Mesendoderm (in vitro differentiated cells): ENCODE measurements around the gene DNAL1.

Experiments
- DNase-seq: peaks from one replicate; pipeline ENCODE4 v3.0.0; 2013
- H2AK5ac ChIP-seq: 2 replicates; pipeline ENCODE4 v1.6.1; 2013; ENCODE audit warnings: low read length, inconsistent platforms
- H2BK120ac ChIP-seq: 2 replicates; pipeline ENCODE4 v1.6.1; 2013; ENCODE audit warnings: low read depth, mild to moderate bottlenecking, low read length, moderate library complexity, mixed read lengths
- H2BK15ac ChIP-seq: replicated peaks from 2 replicates; pipeline ENCODE4 v1.6.1; 2013; ENCODE audit warnings: low read depth, mild to moderate bottlenecking, moderate library complexity
- H2BK5ac ChIP-seq: 2 replicates; pipeline ENCODE4 v1.6.1; 2013; ENCODE audit warnings: low read length, inconsistent platforms
- H3K18ac ChIP-seq: 2 replicates; pipeline ENCODE4 v1.6.1; 2013; ENCODE audit warnings: mild to moderate bottlenecking, low read length, mixed read lengths
- H3K23ac ChIP-seq: one replicate; pipeline ENCODE4 v1.6.1; 2013; ENCODE audit warnings: low read length
- H3K27ac ChIP-seq: 2 replicates; pipeline ENCODE4 v1.5.1; 2013; ENCODE audit warnings: low read depth, mild to moderate bottlenecking, inconsistent platforms, low read length, moderate library complexity
- H3K27me3 ChIP-seq: 2 replicates; pipeline ENCODE4 v1.6.1; 2013; ENCODE audit warnings: low read length, control low read depth, mild to moderate bottlenecking, inconsistent platforms; ENCODE audit not compliant: insufficient read depth, poor library complexity
- H3K36me3 ChIP-seq: 2 replicates; pipeline ENCODE4 v1.6.1; 2013; ENCODE audit warnings: low read length, inconsistent platforms; ENCODE audit not compliant: control insufficient read depth, insufficient read depth
- H3K4ac ChIP-seq: one replicate; pipeline ENCODE4 v1.6.1; 2013; ENCODE audit warnings: low read depth, mild to moderate bottlenecking, low read length, moderate library complexity
- H3K4me1 ChIP-seq: 2 replicates; pipeline ENCODE4 v1.6.1; 2013; ENCODE audit warnings: low read depth, low read length, inconsistent platforms; ENCODE audit not compliant: control insufficient read depth
- H3K4me2 ChIP-seq: 2 replicates; pipeline ENCODE4 v1.6.1; 2013; ENCODE audit warnings: low read length
- H3K4me3 ChIP-seq: 2 replicates; pipeline ENCODE4 v1.5.1; 2013; ENCODE audit warnings: mild to moderate bottlenecking, low read length
- H3K56ac ChIP-seq: one replicate; pipeline ENCODE4 v1.6.1; 2013; ENCODE audit warnings: low read length
- H3K79me1 ChIP-seq: 2 replicates; pipeline ENCODE4 v1.6.1; 2013; ENCODE audit warnings: low read length, inconsistent platforms
- H3K79me2 ChIP-seq: 2 replicates; pipeline ENCODE4 v1.6.1; 2013; ENCODE audit warnings: mild to moderate bottlenecking, low read length; ENCODE audit not compliant: control insufficient read depth, insufficient read depth
- H3K9ac ChIP-seq: 2 replicates; pipeline ENCODE4 v1.6.1; 2013; ENCODE audit warnings: low read length, inconsistent platforms
- H4K5ac ChIP-seq: one replicate; pipeline ENCODE4 v1.6.1; 2013; ENCODE audit warnings: low read length
- H4K8ac ChIP-seq: one replicate; pipeline ENCODE4 v1.6.1; 2013; ENCODE audit warnings: low read depth, mild to moderate bottlenecking, control low read depth, low read length, moderate library complexity
- WGBS: extraction: QIAGEN DNeasy Blood & Tissue Kit; methylation state at CpG from one replicate; pipeline ENCODE4 v1.1.7; 2013; ENCODE audit warnings: low lambda C conversion rate, missing lambda C conversion rate; ENCODE audit not compliant: insufficient coverage; ENCODE audit errors: extremely low coverage; 5-methylcytosine and 5-hydroxymethylcytosine counted together

Gene DNAL1

GRCh38 chr14:73728717-73729330 is 84.0 kb downstream of the DNAL1 start:
- H3K36me3 ChIP-seq, result peaks cover 1% of the 10 kb centered on the region
- peak; percentile 90 for DNase-seq

GRCh38 chr14:73729556-73730265 is 84.9 kb downstream of the DNAL1 start:
- H3K36me3 ChIP-seq, result peaks cover 1% of the 10 kb centered on the region
- no peak overlapping the region for H3K23ac ChIP-seq
- no peak overlapping the region for H3K4ac ChIP-seq
- H3K27ac ChIP-seq, result no peak overlapping the region
- H3K4me1 ChIP-seq, result no peaks in the 10 kb centered on the region
- H3K4me2 ChIP-seq, result no peak overlapping the region
- no peaks in the 10 kb centered on the region for H3K79me1 ChIP-seq
- no peak overlapping the region for H3K18ac ChIP-seq
- H2AK5ac ChIP-seq, result no peak overlapping the region
- no CpG with 5 or more reads among the region's 23 CpGs for WGBS
- H3K27me3 ChIP-seq, result no peaks in the 10 kb centered on the region
- no peak overlapping the region for H3K9ac ChIP-seq
- no peak overlapping the region for H3K56ac ChIP-seq
- no peak overlapping the region for H4K5ac ChIP-seq
- H2BK5ac ChIP-seq, result no peak overlapping the region
- H2BK15ac ChIP-seq, result no peak overlapping the region
- DNase-seq, result no peak
- H2BK120ac ChIP-seq, result no peak overlapping the region
- no peak overlapping the region for H4K8ac ChIP-seq
- H3K4me3 ChIP-seq, result no peak overlapping the region
- H3K79me2 ChIP-seq, result no peaks in the 10 kb centered on the region

More at GRCh38 chr14:73728717-73729330, 84.0 kb downstream of the DNAL1 start:
- no peak overlapping the region for H3K4ac ChIP-seq
- H3K27me3 ChIP-seq, result no peaks in the 10 kb centered on the region
- no peak overlapping the region for H2BK15ac ChIP-seq
- peak overlapping the region; percentile 48 for H2BK5ac ChIP-seq
- H3K9ac ChIP-seq, result peak overlapping the region; percentile 46
- no peak overlapping the region for H3K4me3 ChIP-seq
- no CpG with 5 or more reads among the region's 6 CpGs for WGBS
- H3K27ac ChIP-seq, result peak overlapping the region; percentile 1
- no peak overlapping the region for H3K23ac ChIP-seq
- no peak overlapping the region for H3K18ac ChIP-seq
- peak overlapping the region; percentile 66 for H3K56ac ChIP-seq
- no peak overlapping the region for H2AK5ac ChIP-seq
- no peaks in the 10 kb centered on the region for H3K79me1 ChIP-seq
- H4K5ac ChIP-seq, result no peak overlapping the region
- no peak overlapping the region for H4K8ac ChIP-seq
- no peaks in the 10 kb centered on the region for H3K79me2 ChIP-seq
- no peak overlapping the region for H2BK120ac ChIP-seq
- H3K4me1 ChIP-seq, result no peaks in the 10 kb centered on the region
- H3K4me2 ChIP-seq, result peak overlapping the region; percentile 11

GRCh38 chr14:73731111-73731510 is 86.3 kb downstream of the DNAL1 start:
- H3K4ac ChIP-seq, result no peak overlapping the region
- no peak overlapping the region for H3K4me3 ChIP-seq
- no peaks in the 10 kb centered on the region for H3K27me3 ChIP-seq
- no peak overlapping the region for H4K8ac ChIP-seq
- H3K56ac ChIP-seq, result no peak overlapping the region
- no peak overlapping the region for H2BK120ac ChIP-seq
- DNase-seq, result no peak
- no peak overlapping the region for H2BK15ac ChIP-seq
- peaks cover 1% of the 10 kb centered on the region for H3K36me3 ChIP-seq
- H3K4me2 ChIP-seq, result no peak overlapping the region
- H3K79me2 ChIP-seq, result no peaks in the 10 kb centered on the region
- no peak overlapping the region for H2BK5ac ChIP-seq
- H3K23ac ChIP-seq, result no peak overlapping the region
- no peak overlapping the region for H3K9ac ChIP-seq
- H3K4me1 ChIP-seq, result no peaks in the 10 kb centered on the region
- no peak overlapping the region for H2AK5ac ChIP-seq
- no peak overlapping the region for H3K27ac ChIP-seq
- WGBS, result no CpG with 5 or more reads among the region's 3 CpGs
- H3K18ac ChIP-seq, result no peak overlapping the region
- H3K79me1 ChIP-seq, result no peaks in the 10 kb centered on the region
- no peak overlapping the region for H4K5ac ChIP-seq

- H3K4me2 ChIP-seq, result no peak overlapping the region
- H3K79me2 ChIP-seq, result no peaks in the 10 kb centered on the region
- H3K18ac ChIP-seq, result no peak overlapping the region
- H3K56ac ChIP-seq, result no peak overlapping the region
- no peak overlapping the region for H2AK5ac ChIP-seq
- no peak overlapping the region for H3K23ac ChIP-seq
- H3K27ac ChIP-seq, result no peak overlapping the region
- H3K4ac ChIP-seq, result no peak overlapping the region
- H3K36me3 ChIP-seq, result peaks cover 3% of the 10 kb centered on the region
- WGBS, result no CpG with 5 or more reads among the region's 3 CpGs
- no peaks in the 10 kb centered on the region for H3K79me1 ChIP-seq
- no peak overlapping the region for H3K9ac ChIP-seq
- H2BK120ac ChIP-seq, result no peak overlapping the region
- H3K4me3 ChIP-seq, result no peak overlapping the region
- no peaks in the 10 kb centered on the region for H3K4me1 ChIP-seq
- no peak overlapping the region for H4K5ac ChIP-seq
- no peak overlapping the region for H2BK5ac ChIP-seq
- no peaks in the 10 kb centered on the region for H3K27me3 ChIP-seq
- no peak overlapping the region for H2BK15ac ChIP-seq
- H4K8ac ChIP-seq, result no peak overlapping the region
- DNase-seq, result no peak
Observed at GRCh38 chr14:73732006-73732405, 87.2 kb downstream of the DNAL1 start.

GRCh38 chr14:73736842-73737241 is 92.1 kb downstream of the DNAL1 start:
- H3K4ac ChIP-seq, result no peak overlapping the region
- no peak overlapping the region for H3K4me2 ChIP-seq
- no peak overlapping the region for H3K23ac ChIP-seq
- DNase-seq, result no peak
- H3K79me2 ChIP-seq, result no peaks in the 10 kb centered on the region
- no peak overlapping the region for H3K4me3 ChIP-seq
- no peak overlapping the region for H2AK5ac ChIP-seq
- H3K27ac ChIP-seq, result no peak overlapping the region
- H3K18ac ChIP-seq, result no peak overlapping the region
- no peaks in the 10 kb centered on the region for H3K27me3 ChIP-seq
- peaks cover 3% of the 10 kb centered on the region for H3K79me1 ChIP-seq
- H4K8ac ChIP-seq, result no peak overlapping the region
- peaks cover 5% of the 10 kb centered on the region for H3K4me1 ChIP-seq
- H2BK120ac ChIP-seq, result no peak overlapping the region
- no peak overlapping the region for H2BK5ac ChIP-seq
- no CpG with 5 or more reads among the region's 13 CpGs for WGBS
- peaks cover 3% of the 10 kb centered on the region for H3K36me3 ChIP-seq
- H2BK15ac ChIP-seq, result no peak overlapping the region
- H4K5ac ChIP-seq, result no peak overlapping the region
- no peak overlapping the region for H3K56ac ChIP-seq
- no peak overlapping the region for H3K9ac ChIP-seq
